PC-9 (cell line): ENCODE measurements around the gene PAQR4. TPM values are rescaled to one million over a fixed set of nuclear protein-coding genes. Genes with fewer than 3 reads are reported as not detected.

Source experiments
- BruUV-seq: library from RNA; stranded (reverse); fragments of 400-500 nt; replicated peaks from 2 replicates; lab custom pipeline; 2021; lab: Mats Ljungman, UMichigan
- CTCF ChIA-PET: fragments of 300-600 bp; sonication (Branson Sonifier 250); formaldehyde crosslinking; loops from one replicate; lab custom pipeline; 2022; ENCODE audit warnings: antibody characterized with exemption; lab: Charles Lee
- POLR2A ChIA-PET: fragments of 300-600 bp; sonication (Branson Sonifier 250); formaldehyde crosslinking; loops from one replicate; lab custom pipeline; 2022; ENCODE audit warnings: antibody characterized with exemption; ENCODE audit not compliant: unreplicated experiment; lab: Charles Lee
- DNase-seq, 2 experiments: peaks; one replicate each; pipeline versions ENCODE4 v3.0.0 to v3.0.0-alpha.2; 2015 to 2022; ENCODE audit warnings: mixed read lengths in 1 of 2
- H2AFZ ChIP-seq: fragments of 200-600 bp; sonication (generic); 2 replicates; pipeline ENCODE4 v1.8.1; 2017; ENCODE audit warnings: antibody characterized with exemption
- H3F3A ChIP-seq: fragments of 200-600 bp; sonication (generic); 2 replicates; pipeline ENCODE4 v1.8.1; 2017; ENCODE audit warnings: antibody characterized with exemption, mild to moderate bottlenecking, low read depth; ENCODE audit not compliant: insufficient read depth
- H3K27ac ChIP-seq: fragments of 200-600 bp; sonication (generic); 2 replicates; pipeline ENCODE4 v1.6.1; 2016; ENCODE audit warnings: mixed run types
- H3K27me3 ChIP-seq: fragments of 200-600 bp; sonication (generic); 2 replicates; pipeline ENCODE4 v1.6.1; 2016; ENCODE audit warnings: low read depth, mixed run types; ENCODE audit not compliant: insufficient read depth
- H3K36me3 ChIP-seq: fragments of 200-600 bp; sonication (generic); 2 replicates; pipeline ENCODE4 v1.6.1; 2016; ENCODE audit warnings: low read depth, mixed run types
- H3K4me1 ChIP-seq: fragments of 200-600 bp; sonication (generic); replicated peaks from 2 replicates; pipeline ENCODE4 v1.6.1; 2016; ENCODE audit warnings: mixed run types; ENCODE audit not compliant: insufficient read depth
- H3K4me2 ChIP-seq: fragments of 200-600 bp; sonication (generic); 2 replicates; pipeline ENCODE4 v1.6.1; 2017; ENCODE audit warnings: mixed run types
- H3K4me3 ChIP-seq: fragments of 200-600 bp; sonication (generic); 2 replicates; pipeline ENCODE4 v1.6.1; 2016; ENCODE audit warnings: mixed run types
- H3K79me2 ChIP-seq: fragments of 200-600 bp; sonication (generic); 2 replicates; pipeline ENCODE4 v1.6.1; 2017; ENCODE audit warnings: low read depth, mixed run types
- H3K9me2 ChIP-seq: fragments of 200-600 bp; sonication (generic); 2 replicates; pipeline ENCODE4 v1.8.1; 2017; ENCODE audit warnings: mild to moderate bottlenecking; ENCODE audit not compliant: insufficient read depth
- H3K9me3 ChIP-seq: fragments of 200-600 bp; sonication (generic); 2 replicates; pipeline ENCODE4 v1.8.1; 2016; ENCODE audit warnings: low read depth; ENCODE audit not compliant: insufficient read depth
- H4K20me1 ChIP-seq: fragments of 200-600 bp; sonication (generic); 2 replicates; pipeline ENCODE4 v1.8.1; 2017; ENCODE audit not compliant: insufficient read depth
- CTCF ChIP-seq: fragments of 200-600 bp; sonication (generic); conservative IDR thresholded peaks from 2 replicates; pipeline ENCODE4 v1.6.1; 2017; ENCODE audit warnings: mixed run types, antibody characterized with exemption, mild to moderate bottlenecking, moderate library complexity
- EZH2 ChIP-seq: fragments of 200-600 bp; sonication (generic); IDR thresholded peaks from 2 replicates; pipeline ENCODE4 v1.8.0; 2017; ENCODE audit warnings: antibody characterized with exemption, low read depth
- intact Hi-C: fragments of 100-400 bp; cut with micrococcal nuclease; formaldehyde crosslinking; loops from one replicate; pipeline ENCODE4 v1.10.0; 2022; ENCODE audit not compliant: unreplicated experiment
- total RNA-seq: library from RNA; stranded (reverse); gene quantifications from 2 replicates; pipeline ENCODE4 v1.2.3, GENCODE V29; 2021

Gene PAQR4
- total RNA-seq, 1 experiment from 2014 or later = 40.7 TPM

GRCh38 chr16:3000540-3000939, 31.4 kb downstream of the PAQR4 start:
- POLR2A ChIA-PET = no interaction called here

GRCh38 chr16:3001316-3001715, 32.2 kb downstream of the PAQR4 start:
- Histone ChIP-seq H3F3A (peaks cover 13% of the 10 kb centered on the region; the same call in 1 of the 2 replicates), H3K9me3 (no peaks in the 10 kb centered on the region), H3K4me3 (no peak overlapping the region), H3K4me2 (no peak overlapping the region), H3K27ac (no peak overlapping the region), H3K9me2 (no peaks in the 10 kb centered on the region), H3K4me1 (peaks cover 8% of the 10 kb centered on the region), H3K27me3 (no peaks in the 10 kb centered on the region), H2AFZ (no peak overlapping the region), H3K36me3 (no peaks in the 10 kb centered on the region), H4K20me1 (no peaks in the 10 kb centered on the region), H3K79me2 (peaks cover 7% of the 10 kb centered on the region; the same call in 1 of the 2 replicates)
- BruUV-seq = no TSS peak
- TF ChIP-seq EZH2 (no peak), CTCF (no peak)
- ChIA-PET CTCF (no interaction called here), POLR2A (no interaction called here)
- DNase-seq = no peak
- intact Hi-C loops = no loop called here

More at GRCh38 chr16:3000540-3000939, 31.4 kb downstream of the PAQR4 start:
- Histone ChIP-seq H3K79me2 (0 out of 2 replicates have a peak, but pooled peaks cover under 1% of the 10 kb centered on the region), H3K36me3 (no peaks in the 10 kb centered on the region), H3K27me3 (no peaks in the 10 kb centered on the region), H3K4me1 (peaks cover 6% of the 10 kb centered on the region), H3F3A (peaks cover 9% of the 10 kb centered on the region; the same call in 1 of the 2 replicates), H2AFZ (no peak overlapping the region), H3K9me3 (no peaks in the 10 kb centered on the region), H3K4me2 (no peak overlapping the region), H4K20me1 (no peaks in the 10 kb centered on the region), H3K9me2 (no peaks in the 10 kb centered on the region), H3K27ac (no peak overlapping the region), H3K4me3 (no peak overlapping the region)
- BruUV-seq = no TSS peak
- TF ChIP-seq EZH2 (no peak), CTCF (no peak)
- CTCF ChIA-PET = no interaction called here
- DNase-seq = no peak
- intact Hi-C loops = no loop called here

- intact Hi-C loops = loop anchor here (1.0 to 2.0 kb wide), 6 partner anchors 8 to 126 kb away; no protein-coding TSS in a partner anchor
- Histone ChIP-seq H3K9me3 (no peaks in the 10 kb centered on the region), H3K4me3 (no peak overlapping the region; the same call in 1 of the 2 replicates), H3K79me2 (peaks cover 12% of the 10 kb centered on the region; the same call in 1 of the 2 replicates), H2AFZ (no peak overlapping the region), H3K4me1 (peaks cover 32% of the 10 kb centered on the region), H3K36me3 (no peaks in the 10 kb centered on the region), H3K27ac (no peak overlapping the region), H3K9me2 (no peaks in the 10 kb centered on the region), H3F3A (peaks cover 26% of the 10 kb centered on the region), H3K4me2 (peak overlapping the region; percentile 44; the same call in 1 of the 2 replicates), H4K20me1 (no peaks in the 10 kb centered on the region), H3K27me3 (no peaks in the 10 kb centered on the region)
- ChIA-PET CTCF (interaction anchor here (0.6 to 1.6 kb wide), 7 partner anchors 9 to 126 kb away, joined by 3 to 15 read pairs (median 4); partner anchors contain the start of genes CLDN9, HCFC1R1, THOC6 and TNFRSF12A), POLR2A (interaction anchor here (0.6 to 3.2 kb wide), 4 partner anchors 9 to 24 kb away, joined by 8 to 87 read pairs (median 19); partner anchors contain the start of genes CLDN9, HCFC1R1, THOC6 and TNFRSF12A)
- no TSS peak for BruUV-seq
- DNase-seq = peak; percentile 96 to 100
- TF ChIP-seq EZH2 (no peak), CTCF (peak; percentile 61)
Observed at GRCh38 chr16:3003582-3004270, 34.6 kb downstream of the PAQR4 start.
